Upper lobe of right lung (tissue), 1 donor: ENCODE measurements around the gene PATL1. TPM values are rescaled to one million over a fixed set of nuclear protein-coding genes. Genes with fewer than 3 reads are reported as not detected.

Experiments used
- ATAC-seq: fragments of 200-7000 bp; cut with Tn5 transposase; one replicate; pipeline ENCODE4 v1.9.1; 2020; ENCODE audit warnings: mild to moderate bottlenecking, moderate library complexity
- DNase-seq: peaks from one replicate; pipeline ENCODE4 v3.0.0-alpha.2; 2020
- H3K27ac ChIP-seq: fragments of 200-600 bp; one replicate; pipeline ENCODE4 v1.8.0; 2022
- H3K27me3 ChIP-seq: fragments of 200-600 bp; one replicate; pipeline ENCODE4 v1.8.0; 2022; ENCODE audit warnings: mild to moderate bottlenecking
- H3K36me3 ChIP-seq: fragments of 200-600 bp; one replicate; pipeline ENCODE4 v1.8.0; 2022
- H3K4me1 ChIP-seq: fragments of 200-600 bp; one replicate; pipeline ENCODE4 v1.8.0; 2022
- H3K4me3 ChIP-seq: fragments of 200-600 bp; one replicate; pipeline ENCODE4 v1.8.0; 2022; ENCODE audit warnings: mild to moderate bottlenecking
- H3K9me3 ChIP-seq: fragments of 200-600 bp; one replicate; pipeline ENCODE4 v1.8.0; 2022
- CTCF ChIP-seq: fragments of 200-600 bp; IDR thresholded peaks from one replicate; pipeline ENCODE4 v1.8.0; 2022; ENCODE audit warnings: antibody characterized with exemption
- intact Hi-C: fragments of 100-400 bp; cut with DNase I; formaldehyde crosslinking; loops from one replicate; pipeline ENCODE4 v1.11.0; 2022
- total RNA-seq: library from RNA; stranded (reverse); fragmentation: NEBNext Ultra II Directional; extraction: Animal tissue kit (Norgen Biotek cat#: 25700); gene quantifications from one replicate; pipeline ENCODE4 v1.2.1, GENCODE V29; 2021
- donor health status: DM: no; HTN: yes; CAD: no; lungs with severe emphysema.

Gene PATL1
- total RNA-seq, 1 donor from 2014 or later, result 35.9 TPM

GRCh38 chr11:59616396-59616982 is 52.3 kb downstream of the PATL1 start:
- intact Hi-C loops, result no loop called here
- no peak for TF ChIP-seq CTCF
- H3K36me3 ChIP-seq, result no peaks in the 10 kb centered on the region
- peaks cover 31% of the 10 kb centered on the region for H3K4me1 ChIP-seq
- DNase-seq, result peak; percentile 97
- no peaks in the 10 kb centered on the region for H3K27me3 ChIP-seq
- H3K9me3 ChIP-seq, result no peaks in the 10 kb centered on the region
- ATAC-seq, result no peak
- peak overlapping the region; percentile 86 for H3K27ac ChIP-seq
- H3K4me3 ChIP-seq, result peak overlapping the region; percentile 85

- H3K36me3 ChIP-seq, result no peaks in the 10 kb centered on the region
- intact Hi-C loops, result no loop called here
- peak; percentile 94 for ATAC-seq
These were observed 53.0 kb downstream of the PATL1 start, which contains the start of gene OSBP for GRCh38 chr11:59615637-59616395. Gene OSBP (minus strand): TSS chr11:59615774. CDS start chr11:59615664, 110 bp downstream.

GRCh38 chr11:59615120-59615636 is 53.7 kb downstream of the PATL1 start:
- H3K27me3 ChIP-seq, result no peaks in the 10 kb centered on the region
- peaks cover 3% of the 10 kb centered on the region for H3K36me3 ChIP-seq
- DNase-seq (peak; percentile 82), ATAC-seq (peak; percentile 4)
- TF ChIP-seq CTCF, result no peak
- peak overlapping the region; percentile 85 for H3K4me3 ChIP-seq
- peak overlapping the region; percentile 89 for H3K27ac ChIP-seq
- H3K4me1 ChIP-seq, result peaks cover 35% of the 10 kb centered on the region
- H3K9me3 ChIP-seq, result no peaks in the 10 kb centered on the region
- intact Hi-C loops, result no loop called here

More at GRCh38 chr11:59615637-59616395, 53.0 kb downstream of the PATL1 start, which contains the start of gene OSBP:
- peaks cover 35% of the 10 kb centered on the region for H3K4me1 ChIP-seq
- H3K4me3 ChIP-seq, result peak within 1 kb of the TSS; percentile 85
- TF ChIP-seq CTCF, result no peak
- no peaks in the 10 kb centered on the region for H3K9me3 ChIP-seq
- peak within 1 kb of the TSS; percentile 89 for H3K27ac ChIP-seq
- peak; percentile 97 for DNase-seq
- no peaks in the 10 kb centered on the region for H3K27me3 ChIP-seq

- Histone ChIP-seq H3K27ac (peak overlapping the region; percentile 89), H3K9me3 (no peaks in the 10 kb centered on the region), H3K36me3 (peaks cover 10% of the 10 kb centered on the region), H3K4me3 (peak overlapping the region; percentile 85), H3K4me1 (peaks cover 35% of the 10 kb centered on the region), H3K27me3 (no peaks in the 10 kb centered on the region)
- no peak for TF ChIP-seq CTCF
- DNase-seq (no peak), ATAC-seq (no peak)
- intact Hi-C loops, result no loop called here
These were observed 54.3 kb downstream of the PATL1 start for GRCh38 chr11:59614277-59615119.
